HG02970 (cell line): ENCODE results near the gene SELENOO.
A peak's percentile ranks its signal among the peaks of the same experiment; 100 is the strongest.

Experiments
- ATAC-seq: cut with Tn5 transposase; IDR thresholded peaks from one replicate; pipeline ENCODE4 v1.9.1; 2021; ENCODE audit warnings: mild to moderate bottlenecking, moderate library complexity, moderate number of reproducible peaks; ENCODE audit not compliant: unreplicated experiment, low FRiP score

SELENOO gene

DNA sequence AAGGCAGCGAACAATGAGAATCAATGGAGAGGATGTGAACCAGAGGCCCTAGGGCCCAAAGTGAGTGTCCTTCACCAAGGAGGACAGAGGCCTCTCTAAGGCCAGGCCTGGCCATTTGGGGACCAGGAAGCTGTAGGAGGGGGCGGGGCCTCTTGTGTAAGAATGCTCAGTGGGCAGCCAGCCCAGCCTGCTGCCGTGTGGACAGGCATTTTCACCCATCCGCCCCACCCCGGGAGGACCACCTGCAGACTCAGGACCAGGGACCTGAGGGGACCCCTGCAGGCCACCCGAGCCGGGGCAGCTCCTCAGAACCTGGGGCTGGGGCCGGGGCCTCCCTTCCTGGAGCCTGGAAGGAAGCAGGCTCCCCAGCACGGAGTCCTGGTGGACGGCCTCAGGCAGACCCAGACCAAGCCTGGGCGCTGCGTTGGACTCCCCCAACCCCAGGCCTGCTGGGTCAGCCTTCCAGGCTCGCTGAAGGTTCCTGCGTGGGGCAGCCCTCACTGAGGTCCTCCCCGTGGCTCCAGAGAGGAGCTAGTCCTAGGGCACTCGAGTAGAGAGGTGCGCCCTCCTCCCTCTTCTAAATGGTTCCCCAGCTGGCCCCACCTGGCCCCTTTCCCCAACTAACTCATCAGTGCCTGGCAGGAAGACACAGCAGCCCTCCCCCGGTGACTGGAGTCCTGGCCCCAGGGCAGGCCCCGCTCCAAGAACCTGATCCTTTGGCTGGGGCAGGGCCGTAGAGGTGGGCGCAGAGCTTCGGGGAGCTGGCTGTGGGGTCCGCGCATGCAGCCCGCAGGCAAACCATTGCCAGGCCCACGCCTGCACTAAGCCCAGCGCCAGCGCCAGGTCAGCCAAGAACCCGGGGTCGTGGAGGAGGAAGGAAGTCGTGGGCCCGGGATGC is 16.6 kb upstream of the SELENOO start:
- ATAC-seq: no peak

DNA sequence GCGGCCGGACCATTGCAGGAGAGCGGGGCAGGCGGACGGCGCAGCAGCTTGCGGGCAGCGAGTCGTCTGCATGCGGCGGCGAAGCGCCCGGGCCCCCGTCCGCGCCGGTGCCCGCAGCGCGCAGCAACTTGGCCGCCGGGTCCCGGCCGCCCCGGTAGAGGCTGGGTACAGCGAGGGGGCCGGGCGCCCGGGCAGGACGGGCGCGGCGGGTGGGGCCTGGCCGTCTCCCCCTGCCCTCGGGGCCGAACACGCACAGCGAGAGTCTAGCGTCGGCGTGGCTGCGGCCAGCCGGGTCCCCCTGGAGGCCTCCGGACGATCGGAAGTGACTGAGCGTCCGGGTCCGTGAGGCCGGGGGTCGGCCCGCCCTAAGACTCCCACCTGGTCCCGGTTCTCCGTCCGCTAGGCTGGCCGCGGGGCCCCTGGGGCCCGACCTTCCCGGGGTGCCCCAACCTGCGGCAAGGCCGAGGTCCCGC is 15.9 kb upstream of the SELENOO start:
- ATAC-seq: no peak

DNA sequence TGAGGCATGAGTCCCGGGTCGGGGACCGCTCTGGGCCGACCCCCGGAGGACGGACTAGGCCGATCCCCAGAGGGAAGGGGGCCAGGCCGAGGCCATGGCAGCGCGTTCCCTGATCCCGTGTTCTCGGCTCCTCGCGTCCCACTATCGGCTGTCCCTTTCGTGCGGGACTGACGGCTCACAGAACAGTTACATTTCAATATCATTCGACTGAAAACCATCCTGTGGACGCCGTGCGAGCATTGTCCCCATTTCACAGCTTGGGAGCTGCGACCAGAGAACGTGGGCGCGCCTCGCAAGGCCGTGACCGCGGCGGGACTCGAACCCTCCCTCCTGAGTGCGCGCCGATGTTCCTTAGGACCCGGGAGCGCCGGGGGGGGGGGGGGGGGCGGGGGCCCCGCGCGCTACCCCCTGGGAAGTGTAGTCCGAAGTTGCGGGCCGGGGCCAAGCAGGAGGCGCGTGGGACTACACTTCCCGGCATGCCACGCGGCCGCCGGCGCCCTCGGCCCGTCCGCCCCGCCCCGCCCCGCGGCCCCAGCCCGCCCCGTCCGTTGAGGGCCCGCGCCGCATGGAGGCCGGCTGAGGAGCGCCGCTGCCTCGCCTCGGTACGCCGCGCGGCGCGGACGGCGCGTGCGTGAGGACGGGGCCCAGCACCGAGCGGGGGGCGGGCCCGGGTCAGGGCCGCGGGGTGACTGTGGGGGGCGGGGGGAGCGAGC is 15.3 kb upstream of the SELENOO start, which contains the start of gene TRABD:
TSS of gene TRABD (plus strand) at position 539 of the 713 bp plus-strand sequence. CDS start 7,148 bp downstream, outside the sequence.
- ATAC-seq: peak; percentile 33

DNA sequence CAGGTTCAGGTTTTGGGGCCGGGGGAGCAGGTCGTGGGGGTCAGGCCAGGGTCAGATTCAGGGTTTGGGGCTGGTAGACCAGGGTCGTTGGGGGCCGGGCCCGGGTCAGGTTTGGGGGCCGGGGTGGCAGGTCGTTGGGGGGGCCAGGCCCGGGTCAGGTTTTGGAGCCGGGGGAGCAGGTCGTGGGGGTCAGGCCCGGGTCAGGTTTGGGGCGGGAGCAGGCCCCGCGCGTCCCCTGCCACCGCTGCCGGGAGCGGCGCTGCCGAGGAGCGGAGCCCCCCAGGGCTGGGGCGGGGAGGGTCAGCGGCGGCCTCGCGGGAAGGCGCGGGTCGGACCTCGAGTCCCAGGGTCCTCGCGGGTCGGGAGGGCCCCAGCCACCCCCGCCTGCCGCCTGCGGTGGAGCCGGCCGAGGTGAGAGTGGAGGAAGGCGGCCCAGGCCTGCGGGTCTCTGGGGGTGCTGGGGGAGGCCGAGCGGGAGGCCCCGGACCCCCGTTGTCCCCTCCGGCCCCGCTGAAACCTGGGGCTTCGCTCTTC is 14.6 kb upstream of the SELENOO start:
- ATAC-seq: no peak

DNA sequence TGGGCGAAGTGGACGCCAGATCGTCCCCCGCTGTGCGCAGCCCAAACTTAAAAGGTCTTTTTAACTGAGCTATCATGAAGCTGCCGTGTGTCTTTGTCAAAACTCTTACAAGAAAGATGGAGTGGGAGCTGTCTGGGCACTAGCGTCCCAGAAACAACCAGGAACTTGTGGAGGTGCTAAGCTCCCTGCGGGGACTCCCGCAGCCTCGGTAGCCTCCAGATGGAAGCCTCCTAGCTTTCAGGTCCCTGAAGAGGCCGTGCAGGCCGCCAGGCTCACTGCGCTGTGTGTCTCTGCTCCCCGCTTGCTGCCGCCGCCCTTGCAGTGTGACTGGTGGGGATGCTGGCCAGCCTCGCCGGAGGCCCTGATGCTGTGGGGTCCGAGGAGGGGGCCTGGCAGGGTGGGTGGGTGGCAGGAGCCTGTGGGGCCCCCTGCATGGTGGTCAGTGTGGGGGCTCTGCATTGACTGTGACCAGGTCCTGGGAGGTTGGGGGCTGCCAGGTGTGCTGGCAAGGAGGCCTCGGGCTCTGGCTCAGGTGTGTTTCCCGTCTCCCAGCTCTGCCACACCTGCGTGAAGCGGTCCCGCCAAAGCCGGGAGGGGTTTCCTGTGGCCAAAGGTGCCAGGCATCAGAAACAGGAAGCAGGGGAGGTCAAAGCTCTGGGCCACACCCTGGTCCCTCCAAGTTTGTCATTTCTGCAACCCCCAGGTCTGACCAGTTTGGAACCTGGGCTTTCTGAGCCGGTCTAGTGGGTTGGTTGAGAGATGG is 13.9 kb upstream of the SELENOO start:
- ATAC-seq: no peak

DNA sequence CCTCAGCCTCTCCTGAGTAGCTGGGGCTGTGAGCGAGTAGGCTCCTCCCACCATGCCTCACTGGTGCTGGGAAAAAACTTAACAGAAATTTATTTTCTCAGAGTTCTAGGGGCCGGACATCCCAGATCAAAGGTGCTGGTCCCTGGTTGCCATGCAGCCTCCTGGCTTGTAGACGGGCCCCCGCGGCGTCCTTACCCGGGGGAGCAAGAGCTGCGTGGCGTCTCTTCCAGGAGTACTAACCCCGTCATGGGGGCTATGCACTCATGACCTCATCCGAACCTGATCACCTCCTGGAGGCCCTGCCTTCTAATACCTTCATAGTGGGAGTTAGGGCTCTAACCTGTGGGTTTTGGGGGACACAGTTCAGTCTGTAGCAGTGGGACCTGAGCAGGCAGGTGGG is 12.5 kb upstream of the SELENOO start:
- ATAC-seq: no peak

DNA sequence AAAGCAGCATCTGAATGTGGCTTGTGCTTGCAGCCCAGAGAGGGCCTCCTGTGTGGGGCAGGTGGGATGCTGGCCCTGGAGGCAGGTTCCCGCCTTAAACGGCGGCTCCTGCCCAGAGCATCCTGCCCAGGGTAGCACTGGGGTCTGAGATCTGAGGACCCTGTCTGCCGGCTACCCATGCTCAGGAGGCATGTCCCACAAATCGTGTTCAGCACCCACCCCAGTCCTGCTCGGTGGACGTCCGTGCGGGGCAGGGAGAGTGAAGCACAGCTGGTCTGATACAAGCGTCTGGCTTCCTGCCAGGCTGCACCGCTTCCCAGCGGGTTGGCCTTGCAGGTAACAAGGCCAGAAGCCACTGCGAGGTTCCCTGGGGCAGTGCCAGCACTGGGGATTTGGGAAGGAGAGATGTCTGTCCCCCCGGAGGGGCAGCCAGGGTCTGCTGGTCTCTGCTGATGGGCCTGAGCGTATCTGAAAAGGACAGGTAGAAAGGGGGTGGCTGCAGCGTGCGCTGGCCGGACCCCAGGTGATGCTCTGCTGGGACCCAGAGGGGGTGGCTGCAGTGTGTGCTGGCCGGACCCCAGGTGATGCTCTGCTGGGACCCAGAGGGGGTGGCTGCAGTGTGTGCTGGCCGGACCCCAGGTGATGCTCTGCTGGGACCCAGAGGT is 11.5 kb upstream of the SELENOO start:
- no peak for ATAC-seq

DNA sequence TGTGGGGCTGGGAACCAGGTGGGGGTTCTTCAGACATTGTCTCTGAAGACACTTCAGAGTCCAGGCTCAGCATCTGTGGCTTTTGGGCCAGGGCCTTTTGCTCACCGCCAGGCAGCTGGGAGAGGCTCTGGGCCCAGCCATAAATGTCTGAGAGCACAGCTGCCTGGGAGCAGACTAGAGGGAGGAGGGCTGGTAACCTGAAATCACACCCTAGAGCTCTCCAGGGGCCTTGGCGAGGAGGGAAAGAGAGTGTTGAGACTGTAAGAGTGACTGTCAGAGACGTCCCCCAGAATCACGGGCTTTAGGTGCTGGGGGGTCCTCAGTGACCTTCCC is 11.0 kb upstream of the SELENOO start:
- ATAC-seq: no peak

DNA sequence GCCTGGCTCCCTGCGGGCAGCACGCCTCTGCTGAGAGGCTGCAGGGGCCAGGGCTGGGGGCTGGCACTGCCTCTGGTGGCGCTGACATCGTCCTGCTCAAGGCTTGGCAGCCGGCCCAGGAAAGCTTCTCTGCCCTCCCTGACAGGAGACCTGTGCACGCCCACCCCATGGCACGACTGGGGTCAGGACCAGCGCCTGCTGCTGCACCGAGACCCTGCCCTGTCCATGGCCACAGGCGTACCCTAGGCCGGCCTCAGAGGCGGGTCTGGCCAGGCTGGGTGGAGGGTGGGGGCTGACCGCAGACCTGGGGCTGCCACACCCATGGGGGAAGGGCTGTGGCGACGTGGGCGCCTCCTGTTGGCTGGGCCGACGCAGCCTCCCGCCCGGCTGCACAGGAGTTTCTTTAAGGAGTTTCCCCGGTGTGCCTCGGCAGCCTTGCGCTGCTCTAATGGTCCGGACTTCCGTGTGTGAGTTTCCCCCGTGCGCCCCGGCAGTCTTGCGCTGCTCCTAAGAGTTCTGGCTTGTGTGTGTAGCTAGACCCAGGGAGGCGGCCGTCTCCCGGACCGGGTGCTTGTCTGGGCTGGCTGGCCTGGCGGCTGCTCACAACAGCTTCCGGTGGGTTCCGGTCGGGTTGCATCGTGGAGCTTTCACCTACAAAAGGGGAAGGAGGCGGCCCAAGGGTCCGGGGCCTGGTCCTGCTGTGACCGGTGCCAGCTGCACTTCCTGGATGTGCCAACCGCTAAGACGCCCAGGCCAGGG is 10.4 kb upstream of the SELENOO start:
- ATAC-seq: no peak

DNA sequence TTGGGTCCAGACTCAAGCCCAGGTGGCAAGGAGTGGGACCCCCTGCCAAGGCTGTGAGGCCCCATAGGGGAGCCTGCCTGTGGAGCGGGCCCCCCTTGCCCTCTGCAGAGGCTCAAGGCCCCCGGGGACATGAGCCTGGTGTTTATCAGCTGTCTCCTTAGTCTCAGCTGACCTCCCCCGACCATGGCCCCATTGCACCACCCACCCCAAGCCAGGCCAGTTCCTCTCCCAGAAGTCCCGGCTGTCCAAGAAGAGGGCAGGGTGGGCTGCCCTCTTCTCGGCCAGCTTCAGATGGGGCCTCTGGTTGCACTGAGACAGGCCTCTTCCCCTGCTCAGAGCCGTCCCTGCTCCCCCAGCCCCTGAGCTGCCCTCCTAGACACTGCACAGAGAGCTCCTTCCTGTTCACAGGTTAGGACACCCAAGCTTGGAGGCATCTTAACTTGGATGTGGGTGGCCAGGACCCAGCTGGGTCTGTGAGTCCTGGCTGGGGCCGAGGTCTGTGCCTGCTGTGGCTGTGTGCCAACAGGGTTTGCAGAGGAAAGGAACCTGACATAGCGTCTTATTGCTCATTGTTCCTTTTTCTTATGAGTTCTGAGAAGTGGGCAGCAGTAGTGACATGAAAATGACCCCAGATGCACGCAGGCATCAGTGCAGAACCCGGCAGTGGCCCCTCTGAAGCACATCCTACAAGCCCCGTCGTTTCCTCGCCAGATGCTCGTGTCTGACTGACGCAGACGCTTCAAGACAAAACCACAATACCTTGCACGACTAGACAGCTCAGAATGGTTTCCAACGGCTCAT is 9.7 kb upstream of the SELENOO start:
- no peak for ATAC-seq

DNA sequence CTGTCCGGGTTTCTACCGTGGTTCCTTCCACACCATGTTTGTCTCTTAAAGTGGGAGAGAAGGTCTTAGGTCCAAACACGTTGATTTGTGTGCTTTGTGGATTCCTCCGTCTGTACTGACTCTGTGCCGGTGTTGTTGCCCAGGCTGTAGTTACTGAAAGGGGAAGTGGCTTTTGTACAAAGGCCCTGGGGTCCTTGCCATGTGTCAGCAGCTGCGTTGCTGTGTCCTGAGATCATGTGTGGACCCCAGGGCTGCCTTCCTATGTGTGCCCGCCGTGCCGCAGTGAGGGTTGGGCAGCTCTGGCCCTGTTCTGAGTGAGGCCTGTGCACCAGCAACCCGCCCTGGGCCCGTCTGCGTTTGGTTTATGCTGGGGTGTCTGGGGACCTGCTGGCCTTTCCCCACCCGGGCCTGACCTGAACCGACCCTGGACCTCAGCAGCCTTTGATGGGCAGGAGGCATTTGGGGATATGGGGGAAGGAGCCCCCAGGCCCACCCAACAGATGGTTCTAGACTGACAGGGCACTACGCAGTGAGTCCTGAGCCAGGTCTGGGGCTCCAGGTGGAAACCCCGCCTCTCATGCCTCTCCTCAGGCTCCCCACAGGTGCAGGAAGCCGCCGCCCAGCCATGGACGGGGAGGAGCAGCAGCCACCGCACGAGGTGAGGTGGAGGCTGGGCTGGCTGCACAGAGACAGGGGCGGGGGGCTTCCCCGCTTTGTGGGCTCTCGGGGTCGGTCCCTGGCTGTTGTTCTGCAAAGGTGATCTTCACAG is 8.2 kb upstream of the SELENOO start:
- no peak for ATAC-seq

DNA sequence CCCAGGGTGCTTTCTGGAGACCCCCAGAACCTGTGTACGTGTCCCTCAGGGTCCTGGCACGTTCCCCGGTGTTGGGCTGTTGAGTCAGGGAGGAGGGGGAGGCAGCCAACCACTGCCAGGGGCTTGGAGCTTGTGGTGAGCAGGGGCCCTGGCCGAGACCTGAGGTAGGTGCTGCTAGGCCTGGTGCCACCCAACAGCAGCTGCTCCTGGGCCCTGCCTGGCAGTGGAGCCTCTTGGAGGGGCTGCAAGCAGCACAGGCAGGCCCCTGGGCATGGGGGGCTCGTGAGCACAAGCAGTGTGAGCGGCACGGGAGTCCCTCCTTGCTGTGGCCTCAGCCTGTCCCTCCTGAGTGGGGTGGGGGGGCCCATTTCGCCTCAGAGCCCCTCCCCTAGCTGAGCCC is 7.2 kb upstream of the SELENOO start:
- ATAC-seq: no peak

DNA sequence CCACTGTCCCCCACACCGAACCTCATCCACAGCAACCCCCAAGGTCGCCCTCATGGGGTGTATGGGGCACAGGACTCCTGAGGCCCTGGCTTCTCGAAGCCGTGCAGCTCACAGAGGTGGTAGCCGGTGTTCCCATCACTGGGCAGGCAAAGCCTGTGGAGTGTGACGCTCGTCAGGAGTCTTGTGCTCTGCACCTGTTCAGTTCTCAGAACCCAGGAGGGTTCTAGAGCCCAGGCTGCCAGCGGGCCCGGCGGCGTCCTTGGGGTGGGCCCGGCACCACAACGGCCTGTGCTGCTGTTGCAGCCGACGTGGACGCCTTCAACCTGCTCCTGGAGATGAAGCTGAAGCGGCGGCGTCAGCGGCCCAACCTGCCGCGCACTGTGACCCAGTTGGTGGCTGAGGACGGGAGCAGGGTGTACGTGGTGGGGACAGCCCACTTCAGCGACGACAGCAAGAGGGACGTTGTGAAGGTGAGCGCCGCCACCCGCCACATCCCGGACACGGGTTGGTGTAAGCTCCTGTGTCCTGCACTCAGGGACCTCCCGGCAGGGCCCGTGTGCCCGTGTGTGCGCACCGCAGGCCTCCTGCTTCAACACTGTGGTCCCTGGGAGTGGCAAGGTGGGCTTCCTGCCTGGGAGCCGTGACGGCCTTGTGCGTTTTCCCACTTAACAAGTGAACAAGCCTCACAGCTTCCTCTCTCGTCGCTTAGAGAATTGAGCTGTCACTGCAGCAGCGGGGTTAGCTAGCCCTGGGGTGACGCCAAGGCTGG is 6.6 kb upstream of the SELENOO start:
- ATAC-seq: no peak

DNA sequence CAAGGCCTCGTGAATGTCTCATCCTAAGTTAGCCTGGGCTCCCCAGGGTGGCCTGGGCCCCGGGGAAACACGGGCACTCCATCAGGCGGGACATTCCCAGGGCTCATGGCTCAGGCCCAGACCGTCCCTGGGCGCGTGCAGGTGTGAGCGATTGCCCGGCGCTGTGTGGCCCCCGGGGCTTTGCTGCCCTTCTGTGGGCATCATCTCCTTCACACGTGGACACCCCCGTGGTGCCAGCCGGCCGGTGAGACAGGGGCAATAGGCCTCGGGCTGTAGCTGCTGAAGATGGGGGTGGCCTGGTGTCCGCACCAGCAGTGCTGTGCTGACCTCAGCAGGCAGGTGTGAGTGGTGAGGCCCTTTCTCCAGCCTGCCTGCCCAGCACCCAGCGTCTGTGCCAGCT is 4.6 kb upstream of the SELENOO start:
- no peak for ATAC-seq

DNA sequence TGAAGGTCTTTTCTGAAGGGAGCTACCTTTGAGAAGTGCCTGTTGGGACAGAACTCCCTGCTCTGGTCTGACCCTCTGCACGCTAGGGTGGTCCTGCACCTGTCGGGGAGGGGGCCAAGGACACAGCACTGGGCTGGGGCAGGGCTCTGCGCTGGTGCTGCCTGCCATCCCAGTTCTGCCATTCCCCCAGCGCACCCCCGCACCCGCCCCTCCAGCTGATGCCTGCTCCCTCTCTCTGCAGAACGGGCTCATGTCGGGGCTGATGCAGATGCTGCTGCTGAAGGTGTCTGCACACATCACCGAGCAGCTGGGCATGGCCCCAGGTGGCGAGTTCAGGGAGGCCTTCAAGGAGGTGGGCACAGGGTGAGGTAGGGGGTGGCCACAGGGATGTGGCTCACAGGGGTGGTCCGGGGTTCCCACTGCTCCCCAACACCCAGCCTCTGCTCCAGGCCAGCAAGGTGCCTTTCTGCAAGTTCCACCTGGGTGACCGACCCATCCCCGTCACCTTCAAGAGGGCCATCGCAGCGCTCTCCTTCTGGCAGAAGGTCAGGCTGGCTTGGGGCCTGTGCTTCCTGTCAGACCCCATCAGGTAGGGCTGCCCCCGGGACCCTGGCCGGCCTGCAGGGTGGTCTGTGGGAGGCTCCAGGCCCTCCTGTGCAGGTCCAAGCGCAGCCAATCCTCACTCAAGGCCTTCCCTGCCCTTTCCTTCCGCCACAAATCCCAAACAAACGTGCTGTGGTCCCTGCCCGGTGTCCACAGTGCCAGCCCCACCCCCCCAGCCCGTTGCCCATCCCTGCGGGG is 3.6 kb upstream of the SELENOO start:
- ATAC-seq: no peak

DNA sequence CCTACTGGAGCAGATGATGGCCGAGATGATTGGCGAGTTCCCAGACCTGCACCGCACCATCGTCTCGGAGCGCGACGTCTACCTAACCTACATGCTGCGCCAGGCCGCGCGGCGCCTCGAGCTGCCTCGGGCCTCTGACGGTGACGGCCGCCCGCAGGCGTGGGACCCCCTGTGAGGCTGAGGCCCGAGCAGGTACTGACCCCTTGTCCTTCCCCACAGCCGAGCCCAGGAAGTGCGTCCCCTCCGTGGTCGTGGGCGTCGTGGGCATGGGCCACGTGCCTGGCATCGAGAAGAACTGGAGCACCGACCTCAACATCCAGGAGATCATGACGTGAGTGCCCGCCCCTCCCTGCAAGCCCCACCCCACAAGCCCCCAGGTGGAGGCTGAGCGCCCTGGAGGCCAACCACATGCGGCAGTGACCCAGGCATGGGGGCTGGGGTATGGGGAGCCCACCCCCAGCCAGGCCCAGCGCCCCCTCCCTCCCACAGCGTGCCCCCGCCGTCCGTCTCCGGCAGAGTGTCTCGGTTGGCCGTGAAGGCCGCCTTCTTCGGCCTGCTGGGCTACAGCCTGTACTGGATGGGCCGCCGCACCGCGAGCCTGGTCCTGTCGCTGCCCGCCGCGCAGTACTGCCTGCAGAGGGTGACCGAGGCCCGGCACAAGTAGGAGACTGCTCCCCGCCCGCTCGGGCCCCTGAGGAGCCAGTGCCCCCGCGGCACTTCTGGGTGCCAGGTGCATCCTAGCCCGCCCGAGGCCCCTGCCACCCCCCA is 2.8 kb upstream of the SELENOO start:
- no peak for ATAC-seq
